ENCODE measurements around the gene CROCC.

DNA sequence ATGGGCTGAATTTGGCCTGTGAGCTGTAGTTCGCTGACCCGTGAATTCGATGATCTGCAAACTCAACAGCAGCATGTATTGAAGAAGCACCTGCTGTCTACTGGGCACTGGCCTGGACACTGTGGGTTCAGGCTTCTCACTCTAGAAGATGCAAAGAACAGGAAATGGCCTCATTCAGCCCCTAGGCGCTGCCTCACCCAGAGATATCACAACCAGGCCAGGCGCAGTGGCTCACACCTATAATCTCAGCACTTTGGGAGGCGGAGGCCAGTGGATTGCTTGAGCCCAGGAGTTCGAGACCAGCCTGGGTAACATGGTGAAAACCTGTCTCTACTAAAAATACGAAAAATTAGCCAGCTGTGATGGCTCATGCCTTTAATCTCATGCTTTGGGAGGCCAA, 35.0 kb downstream of the CROCC start:
- TF ChIP-seq SIN3A (IDR thresholded peaks at IDR 0.05; ENCODE audit: borderline replicate concordance, low read depth, low read length) = no peak
- no peak for TF ChIP-seq ZBTB33 (IDR thresholded peaks at IDR 0.05; ENCODE audit: borderline replicate concordance, low read depth)
- TF ChIP-seq NRF1 (IDR thresholded peaks at IDR 0.05; ENCODE audit: low read depth, low read length) = no peak
- TF ChIP-seq CTCF (IDR thresholded peaks at IDR 0.05) = no peak
- TF ChIP-seq, protein P1, sequence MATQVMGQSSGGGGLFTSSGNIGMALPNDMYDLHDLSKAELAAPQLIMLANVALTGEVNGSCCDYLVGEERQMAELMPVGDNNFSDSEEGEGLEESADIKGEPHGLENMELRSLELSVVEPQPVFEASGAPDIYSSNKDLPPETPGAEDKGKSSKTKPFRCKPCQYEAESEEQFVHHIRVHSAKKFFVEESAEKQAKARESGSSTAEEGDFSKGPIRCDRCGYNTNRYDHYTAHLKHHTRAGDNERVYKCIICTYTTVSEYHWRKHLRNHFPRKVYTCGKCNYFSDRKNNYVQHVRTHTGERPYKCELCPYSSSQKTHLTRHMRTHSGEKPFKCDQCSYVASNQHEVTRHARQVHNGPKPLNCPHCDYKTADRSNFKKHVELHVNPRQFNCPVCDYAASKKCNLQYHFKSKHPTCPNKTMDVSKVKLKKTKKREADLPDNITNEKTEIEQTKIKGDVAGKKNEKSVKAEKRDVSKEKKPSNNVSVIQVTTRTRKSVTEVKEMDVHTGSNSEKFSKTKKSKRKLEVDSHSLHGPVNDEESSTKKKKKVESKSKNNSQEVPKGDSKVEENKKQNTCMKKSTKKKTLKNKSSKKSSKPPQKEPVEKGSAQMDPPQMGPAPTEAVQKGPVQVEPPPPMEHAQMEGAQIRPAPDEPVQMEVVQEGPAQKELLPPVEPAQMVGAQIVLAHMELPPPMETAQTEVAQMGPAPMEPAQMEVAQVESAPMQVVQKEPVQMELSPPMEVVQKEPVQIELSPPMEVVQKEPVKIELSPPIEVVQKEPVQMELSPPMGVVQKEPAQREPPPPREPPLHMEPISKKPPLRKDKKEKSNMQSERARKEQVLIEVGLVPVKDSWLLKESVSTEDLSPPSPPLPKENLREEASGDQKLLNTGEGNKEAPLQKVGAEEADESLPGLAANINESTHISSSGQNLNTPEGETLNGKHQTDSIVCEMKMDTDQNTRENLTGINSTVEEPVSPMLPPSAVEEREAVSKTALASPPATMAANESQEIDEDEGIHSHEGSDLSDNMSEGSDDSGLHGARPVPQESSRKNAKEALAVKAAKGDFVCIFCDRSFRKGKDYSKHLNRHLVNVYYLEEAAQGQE (IDR thresholded peaks at IDR 0.05; ENCODE audit: low read depth, low read length) = no peak
- no peak for TF ChIP-seq RCOR1 (IDR thresholded peaks at IDR 0.05; ENCODE audit: low read length)
- TF ChIP-seq EP300 (IDR thresholded peaks at IDR 0.05; ENCODE audit: borderline replicate concordance in 1 of 2, low read depth in 1 of 2, low read length in 1 of 2) = no peak
- no peak for TF ChIP-seq YY1 (IDR thresholded peaks at IDR 0.05; ENCODE audit: low read depth)
- TF ChIP-seq, protein P2, sequence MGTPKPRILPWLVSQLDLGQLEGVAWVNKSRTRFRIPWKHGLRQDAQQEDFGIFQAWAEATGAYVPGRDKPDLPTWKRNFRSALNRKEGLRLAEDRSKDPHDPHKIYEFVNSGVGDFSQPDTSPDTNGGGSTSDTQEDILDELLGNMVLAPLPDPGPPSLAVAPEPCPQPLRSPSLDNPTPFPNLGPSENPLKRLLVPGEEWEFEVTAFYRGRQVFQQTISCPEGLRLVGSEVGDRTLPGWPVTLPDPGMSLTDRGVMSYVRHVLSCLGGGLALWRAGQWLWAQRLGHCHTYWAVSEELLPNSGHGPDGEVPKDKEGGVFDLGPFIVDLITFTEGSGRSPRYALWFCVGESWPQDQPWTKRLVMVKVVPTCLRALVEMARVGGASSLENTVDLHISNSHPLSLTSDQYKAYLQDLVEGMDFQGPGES (IDR thresholded peaks at IDR 0.05; ENCODE audit: low read depth, low read length) = no peak
- no peak for TF ChIP-seq SMC3 (IDR thresholded peaks at IDR 0.05; ENCODE audit: low read depth, low read length)
- TF ChIP-seq EZH2phosphoT487 (IDR thresholded peaks at IDR 0.05; ENCODE audit: borderline replicate concordance, low read depth) = no peak
- no peak for TF ChIP-seq MXI1 (IDR thresholded peaks at IDR 0.05; ENCODE audit: low read depth, low read length)
